Fibroblast of skin of right quadriceps (primary cell): ENCODE results near the gene CCDC85B.
"Not testable (repeated sequence)": the region's sequence is repeated elsewhere in the genome, so short reads cannot be mapped to it uniquely, and the experiment has no call there.

Experiments
- DNase-seq: peaks from one replicate; pipeline ENCODE4 v3.0.0-alpha.2; 2013

CCDC85B gene

GRCh38 chr11:65887723-65888162, 2.7 kb upstream of the CCDC85B start:
- peak; percentile 44 for DNase-seq

GRCh38 chr11:65888163-65888814, 2.2 kb upstream of the CCDC85B start, which contains the start of gene FIBP:
TSS of gene FIBP (minus strand) at chr11:65888471. CDS start at chr11:65888418, 53 bp downstream.
- DNase-seq: peak; percentile 97

GRCh38 chr11:65891219-65892136, 1.0 kb downstream of the CCDC85B start:
- no peak for DNase-seq

- DNase-seq: not testable (repeated sequence)
Observed at GRCh38 chr11:65892137-65892540, 1.7 kb downstream of the CCDC85B start.

- DNase-seq: no peak
Observed at GRCh38 chr11:65892661-65893317, 2.3 kb downstream of the CCDC85B start.

- no peak for DNase-seq
Observed at GRCh38 chr11:65894034-65894591, 3.6 kb downstream of the CCDC85B start.

GRCh38 chr11:65895482-65895981, 5.1 kb downstream of the CCDC85B start:
- no peak for DNase-seq

- DNase-seq: no peak
Observed at GRCh38 chr11:65896034-65896999, 5.8 kb downstream of the CCDC85B start.

- DNase-seq: no peak
Observed at GRCh38 chr11:65897020-65897471, 6.6 kb downstream of the CCDC85B start.

GRCh38 chr11:65898656-65899355, 8.3 kb downstream of the CCDC85B start:
- no peak for DNase-seq

- peak; percentile 79 for DNase-seq
Observed at GRCh38 chr11:65899356-65900124, 9.1 kb downstream of the CCDC85B start.

GRCh38 chr11:65900125-65900898, 9.8 kb downstream of the CCDC85B start, which contains the start of gene FOSL1:
TSS of gene FOSL1 (minus strand) at chr11:65900388. CDS start at chr11:65900339, 49 bp downstream.
- peak; percentile 95 for DNase-seq

GRCh38 chr11:65900899-65901180, 10.4 kb downstream of the CCDC85B start:
- no peak for DNase-seq

- DNase-seq: peak; percentile 92
Observed at GRCh38 chr11:65903068-65903481, 12.6 kb downstream of the CCDC85B start.

- DNase-seq: no peak
Observed at GRCh38 chr11:65903715-65904114, 13.2 kb downstream of the CCDC85B start.

- DNase-seq: no peak
Observed at GRCh38 chr11:65906602-65907001, 16.1 kb downstream of the CCDC85B start.

GRCh38 chr11:65907878-65908277, 17.4 kb downstream of the CCDC85B start:
- DNase-seq: no peak

GRCh38 chr11:65911682-65912568, 21.5 kb downstream of the CCDC85B start:
- peak; percentile 92 for DNase-seq
